ENCODE data around the gene NPAT. TPM values are rescaled to one million over a fixed set of nuclear protein-coding genes. Genes with fewer than 3 reads are reported as not detected.

The NPAT gene
- total and polyA plus RNA-seq, 4 donors, result 1.6 to 12.7 (median 5.9) TPM

DNA sequence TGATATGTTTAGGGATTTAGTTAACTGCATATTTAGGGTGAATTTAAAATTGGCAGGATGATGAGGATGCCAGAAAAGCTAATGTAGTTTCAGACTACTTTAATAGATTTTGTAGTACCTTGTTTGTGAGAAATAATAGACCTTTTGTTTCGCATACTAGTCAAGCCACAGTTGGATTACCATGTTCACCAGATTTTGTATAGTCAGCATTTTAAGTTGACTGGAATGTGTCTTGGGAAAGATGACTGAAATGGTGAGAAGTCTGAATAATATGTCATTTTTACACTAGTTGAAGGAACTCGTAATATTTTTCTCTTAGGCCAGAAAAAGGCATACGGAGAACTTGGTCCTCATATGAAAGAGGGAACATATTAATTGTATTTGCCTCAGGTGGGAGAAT lies 23.9 kb upstream of the NPAT start:
- 81% methylated on average over 3 of the region's 3 CpGs for WGBS
- Histone ChIP-seq H3K27me3 (ENCODE audit: control insufficient read depth in 4 of 4, insufficient read depth in 4 of 4, low read length in 3 of 4) (no peaks in the 10 kb centered on the region), H3K9ac (ENCODE audit: low read depth in 1 of 2, low read length in 2 of 2) (no peak overlapping the region), H3K9me3 (ENCODE audit: control insufficient read depth in 4 of 4, low read length in 3 of 4) (no peaks in the 10 kb centered on the region), H3K36me3 (ENCODE audit: control insufficient read depth in 4 of 4, insufficient read depth in 3 of 4, low read depth in 1 of 4, low read length in 3 of 4) (peaks cover 2 to 26% (median 15%) of the 10 kb centered on the region in 4 donors), H3K4me3 (ENCODE audit: low read depth in 1 of 3, low read length in 3 of 3) (no peak overlapping the region), H3K27ac (ENCODE audit: low read depth in 1 of 2, low read length in 2 of 2) (no peak overlapping the region), H3K4me1 (ENCODE audit: control insufficient read depth in 4 of 4, insufficient read depth in 4 of 4, low read length in 3 of 4) (no peaks in the 10 kb centered on the region)
- DNase-seq (ENCODE audit: low spot score), result no peak
- TF ChIP-seq RXRA (IDR thresholded peaks at IDR 0.05), result no peak
- no peak for TF ChIP-seq GABPA (IDR thresholded peaks at IDR 0.05 in 1 of 2, conservative IDR thresholded peaks at IDR 0.05 in 1 of 2)
- TF ChIP-seq FOXA2 (IDR thresholded peaks at IDR 0.05), result no peak
- TF ChIP-seq HNF4A (conservative IDR thresholded peaks at IDR 0.05), result no peak
- TF ChIP-seq, protein P1, sequence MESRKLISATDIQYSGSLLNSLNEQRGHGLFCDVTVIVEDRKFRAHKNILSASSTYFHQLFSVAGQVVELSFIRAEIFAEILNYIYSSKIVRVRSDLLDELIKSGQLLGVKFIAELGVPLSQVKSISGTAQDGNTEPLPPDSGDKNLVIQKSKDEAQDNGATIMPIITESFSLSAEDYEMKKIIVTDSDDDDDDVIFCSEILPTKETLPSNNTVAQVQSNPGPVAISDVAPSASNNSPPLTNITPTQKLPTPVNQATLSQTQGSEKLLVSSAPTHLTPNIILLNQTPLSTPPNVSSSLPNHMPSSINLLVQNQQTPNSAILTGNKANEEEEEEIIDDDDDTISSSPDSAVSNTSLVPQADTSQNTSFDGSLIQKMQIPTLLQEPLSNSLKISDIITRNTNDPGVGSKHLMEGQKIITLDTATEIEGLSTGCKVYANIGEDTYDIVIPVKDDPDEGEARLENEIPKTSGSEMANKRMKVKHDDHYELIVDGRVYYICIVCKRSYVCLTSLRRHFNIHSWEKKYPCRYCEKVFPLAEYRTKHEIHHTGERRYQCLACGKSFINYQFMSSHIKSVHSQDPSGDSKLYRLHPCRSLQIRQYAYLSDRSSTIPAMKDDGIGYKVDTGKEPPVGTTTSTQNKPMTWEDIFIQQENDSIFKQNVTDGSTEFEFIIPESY (IDR thresholded peaks at IDR 0.05), result no peak
- no peak for TF ChIP-seq JUND (IDR thresholded peaks at IDR 0.05)
- TF ChIP-seq, protein P2, sequence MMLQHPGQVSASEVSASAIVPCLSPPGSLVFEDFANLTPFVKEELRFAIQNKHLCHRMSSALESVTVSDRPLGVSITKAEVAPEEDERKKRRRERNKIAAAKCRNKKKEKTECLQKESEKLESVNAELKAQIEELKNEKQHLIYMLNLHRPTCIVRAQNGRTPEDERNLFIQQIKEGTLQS (IDR thresholded peaks at IDR 0.05), result no peak
- TF ChIP-seq, protein P3, sequence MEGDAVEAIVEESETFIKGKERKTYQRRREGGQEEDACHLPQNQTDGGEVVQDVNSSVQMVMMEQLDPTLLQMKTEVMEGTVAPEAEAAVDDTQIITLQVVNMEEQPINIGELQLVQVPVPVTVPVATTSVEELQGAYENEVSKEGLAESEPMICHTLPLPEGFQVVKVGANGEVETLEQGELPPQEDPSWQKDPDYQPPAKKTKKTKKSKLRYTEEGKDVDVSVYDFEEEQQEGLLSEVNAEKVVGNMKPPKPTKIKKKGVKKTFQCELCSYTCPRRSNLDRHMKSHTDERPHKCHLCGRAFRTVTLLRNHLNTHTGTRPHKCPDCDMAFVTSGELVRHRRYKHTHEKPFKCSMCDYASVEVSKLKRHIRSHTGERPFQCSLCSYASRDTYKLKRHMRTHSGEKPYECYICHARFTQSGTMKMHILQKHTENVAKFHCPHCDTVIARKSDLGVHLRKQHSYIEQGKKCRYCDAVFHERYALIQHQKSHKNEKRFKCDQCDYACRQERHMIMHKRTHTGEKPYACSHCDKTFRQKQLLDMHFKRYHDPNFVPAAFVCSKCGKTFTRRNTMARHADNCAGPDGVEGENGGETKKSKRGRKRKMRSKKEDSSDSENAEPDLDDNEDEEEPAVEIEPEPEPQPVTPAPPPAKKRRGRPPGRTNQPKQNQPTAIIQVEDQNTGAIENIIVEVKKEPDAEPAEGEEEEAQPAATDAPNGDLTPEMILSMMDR (IDR thresholded peaks at IDR 0.05; ENCODE audit: low read depth, low read length, missing input control), result no peak
- TF ChIP-seq EGR1 (IDR thresholded peaks at IDR 0.05; ENCODE audit: low read depth in 2 of 2), result no peak
- TF ChIP-seq SP1 (IDR thresholded peaks at IDR 0.05), result no peak
- TF ChIP-seq, protein P4, sequence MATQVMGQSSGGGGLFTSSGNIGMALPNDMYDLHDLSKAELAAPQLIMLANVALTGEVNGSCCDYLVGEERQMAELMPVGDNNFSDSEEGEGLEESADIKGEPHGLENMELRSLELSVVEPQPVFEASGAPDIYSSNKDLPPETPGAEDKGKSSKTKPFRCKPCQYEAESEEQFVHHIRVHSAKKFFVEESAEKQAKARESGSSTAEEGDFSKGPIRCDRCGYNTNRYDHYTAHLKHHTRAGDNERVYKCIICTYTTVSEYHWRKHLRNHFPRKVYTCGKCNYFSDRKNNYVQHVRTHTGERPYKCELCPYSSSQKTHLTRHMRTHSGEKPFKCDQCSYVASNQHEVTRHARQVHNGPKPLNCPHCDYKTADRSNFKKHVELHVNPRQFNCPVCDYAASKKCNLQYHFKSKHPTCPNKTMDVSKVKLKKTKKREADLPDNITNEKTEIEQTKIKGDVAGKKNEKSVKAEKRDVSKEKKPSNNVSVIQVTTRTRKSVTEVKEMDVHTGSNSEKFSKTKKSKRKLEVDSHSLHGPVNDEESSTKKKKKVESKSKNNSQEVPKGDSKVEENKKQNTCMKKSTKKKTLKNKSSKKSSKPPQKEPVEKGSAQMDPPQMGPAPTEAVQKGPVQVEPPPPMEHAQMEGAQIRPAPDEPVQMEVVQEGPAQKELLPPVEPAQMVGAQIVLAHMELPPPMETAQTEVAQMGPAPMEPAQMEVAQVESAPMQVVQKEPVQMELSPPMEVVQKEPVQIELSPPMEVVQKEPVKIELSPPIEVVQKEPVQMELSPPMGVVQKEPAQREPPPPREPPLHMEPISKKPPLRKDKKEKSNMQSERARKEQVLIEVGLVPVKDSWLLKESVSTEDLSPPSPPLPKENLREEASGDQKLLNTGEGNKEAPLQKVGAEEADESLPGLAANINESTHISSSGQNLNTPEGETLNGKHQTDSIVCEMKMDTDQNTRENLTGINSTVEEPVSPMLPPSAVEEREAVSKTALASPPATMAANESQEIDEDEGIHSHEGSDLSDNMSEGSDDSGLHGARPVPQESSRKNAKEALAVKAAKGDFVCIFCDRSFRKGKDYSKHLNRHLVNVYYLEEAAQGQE (IDR thresholded peaks at IDR 0.05), result no peak
- TF ChIP-seq RAD21 (IDR thresholded peaks at IDR 0.05), result no peak
- no peak for TF ChIP-seq NR2F2 (IDR thresholded peaks at IDR 0.05)

DNA sequence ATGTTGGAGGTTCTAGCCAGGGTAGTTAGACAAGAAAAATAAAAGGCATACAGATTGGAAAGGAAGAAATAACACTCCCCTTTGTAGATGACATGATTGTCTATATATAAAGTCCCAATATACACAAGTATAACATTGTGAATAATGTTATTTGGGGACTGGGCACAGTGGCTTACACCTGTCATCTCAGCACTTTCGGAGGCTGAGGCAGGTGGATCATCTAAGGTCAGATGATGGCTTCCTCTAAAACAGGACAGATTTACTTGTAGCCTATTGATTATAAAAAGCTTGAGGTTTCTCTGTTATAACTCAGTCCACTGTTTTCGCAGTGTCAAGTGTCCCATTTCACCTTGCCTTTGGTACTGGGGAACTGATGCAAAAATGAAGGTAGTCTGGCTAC lies 20.0 kb upstream of the NPAT start:
- Histone ChIP-seq H3K9ac (ENCODE audit: low read depth in 1 of 2, low read length in 2 of 2) (no peak overlapping the region), H3K4me3 (ENCODE audit: low read depth in 1 of 3, low read length in 3 of 3) (no peak overlapping the region), H3K36me3 (ENCODE audit: control insufficient read depth in 4 of 4, insufficient read depth in 3 of 4, low read depth in 1 of 4, low read length in 3 of 4) (peaks cover 3 to 18% (median 11%) of the 10 kb centered on the region in 4 donors), H3K4me1 (ENCODE audit: control insufficient read depth in 4 of 4, insufficient read depth in 4 of 4, low read length in 3 of 4) (no peaks in the 10 kb centered on the region), H3K9me3 (ENCODE audit: control insufficient read depth in 4 of 4, low read length in 3 of 4) (no peaks in the 10 kb centered on the region), H3K27ac (ENCODE audit: low read depth in 1 of 2, low read length in 2 of 2) (no peak overlapping the region), H3K27me3 (ENCODE audit: control insufficient read depth in 4 of 4, insufficient read depth in 4 of 4, low read length in 3 of 4) (no peaks in the 10 kb centered on the region)
- 97% methylated on average over 2 of the region's 2 CpGs for WGBS
- DNase-seq (ENCODE audit: low spot score), result no peak
- TF ChIP-seq, protein P4 (IDR thresholded peaks at IDR 0.05), result no peak
- TF ChIP-seq HNF4G (IDR thresholded peaks at IDR 0.05) (no peak), RAD21 (IDR thresholded peaks at IDR 0.05) (no peak), FOXA2 (IDR thresholded peaks at IDR 0.05) (no peak), SP1 (IDR thresholded peaks at IDR 0.05) (no peak), FOXA1 (IDR thresholded peaks at IDR 0.05) (no peak), HNF4A (conservative IDR thresholded peaks at IDR 0.05) (no peak), NR2F2 (IDR thresholded peaks at IDR 0.05) (no peak), YY1 (IDR thresholded peaks at IDR 0.05) (no peak), EGR1 (IDR thresholded peaks at IDR 0.05; ENCODE audit: low read depth in 2 of 2) (no peak)
- TF ChIP-seq, protein P1 (IDR thresholded peaks at IDR 0.05), result no peak

Measured in liver (tissue), 9 donors.